ENCODE measurements around the gene EPN3. TPM values are rescaled to one million over a fixed set of nuclear protein-coding genes. Genes with fewer than 3 reads are reported as not detected.

The EPN3 gene
- total and polyA plus RNA-seq, 2 donors (not counting 1 experiment from before 2014, with no cell fraction given) = not detected

- POLR2A ChIA-PET = interaction anchor here (1.2 to 1.4 kb wide), 2 partner anchors 22 to 324 kb away, joined by 3 to 6 read pairs; partner anchors contain the start of gene TOB1
- Histone ChIP-seq H3K9ac (ENCODE audit: low read length) (peak overlapping the region; percentile 70), H3K79me2 (ENCODE audit: control insufficient read depth, insufficient read depth, low read length) (no peaks in the 10 kb centered on the region), H3K27me3 (replicated peaks in 1 of 4; ENCODE audit: control extremely low read depth in 1 of 4, control insufficient read depth in 3 of 4, insufficient read depth in 4 of 4, low read length in 3 of 4) (peaks cover 0 to 15% (median 5%) of the 10 kb centered on the region in 4 experiments), H3K27ac (ENCODE audit: low read length in 2 of 2) (no peak overlapping the region), H3K9me3 (ENCODE audit: control extremely low read depth in 1 of 3, control insufficient read depth in 2 of 3, insufficient read depth in 1 of 3, low read length in 2 of 3) (no peaks in the 10 kb centered on the region), H3K36me3 (replicated peaks in 1 of 2; ENCODE audit: control extremely low read depth in 1 of 2, control insufficient read depth in 1 of 2, extremely low read depth in 1 of 2, insufficient read depth in 2 of 2, low read length in 1 of 2) (no peaks in the 10 kb centered on the region), H3K4me3 (ENCODE audit: control extremely low read depth in 1 of 5, extremely low read depth in 1 of 5, insufficient read depth in 1 of 5, low read depth in 2 of 5, low read length in 4 of 5) (peak overlapping the region in 1 of 5 experiments; percentile 73), H3K4me2 (replicated peaks; ENCODE audit: low read depth, low read length, poor library complexity, severe bottlenecking) (peak overlapping the region; percentile 93), H2AFZ (ENCODE audit: insufficient read depth, low read depth, low read length, poor library complexity, severe bottlenecking) (peak overlapping the region; percentile 97), H4K20me1 (ENCODE audit: control insufficient read depth, insufficient read depth, low read length, poor library complexity, severe bottlenecking) (no peaks in the 10 kb centered on the region), H3K4me1 (ENCODE audit: control insufficient read depth in 2 of 2, insufficient read depth in 2 of 2, low read length in 2 of 2) (peaks cover 19 to 28% of the 10 kb centered on the region in 2 donors)
- intact Hi-C loops (cut with micrococcal nuclease) = loop anchor here (1.0 to 5.0 kb wide), 4 partner anchors 17 to 164 kb away; partner anchors contain the start of genes ANKRD40, CACNA1G, MYCBPAP and RSAD1
- no peak overlapping the region for H3K27ac Mint-ChIP-seq
- CTCF ChIA-PET = interaction anchor here (0.6 to 1.9 kb wide), 10 partner anchors 8 to 299 kb away, joined by 3 to 9 read pairs (median 3); partner anchors contain the start of gene RSAD1
- WGBS (ENCODE audit: insufficient coverage) = 91% methylated on average over 13 of the region's 16 CpGs
- H3K27me3 Mint-ChIP-seq = peaks cover 7% of the 10 kb centered on the region
- ATAC-seq (ENCODE audit: low read depth) = no peak
- no peaks in the 10 kb centered on the region for H3K9me3 Mint-ChIP-seq (ENCODE audit: insufficient read depth)
- TF ChIP-seq EZH2 (IDR thresholded peaks at IDR 0.05; ENCODE audit: borderline replicate concordance, insufficient read depth, low read depth, low read length, poor library complexity, severe bottlenecking) (no peak), CTCF (IDR thresholded peaks at IDR 0.05) (no peak)
- H3K4me3 Mint-ChIP-seq = peak overlapping the region; percentile 95
- DNase-seq = no peak
- peaks cover 21% of the 10 kb centered on the region for H3K4me1 Mint-ChIP-seq
Observed at GRCh38 chr17:50542795-50543774, 10.6 kb downstream of the EPN3 start.

Data from B cell (primary cell).